ENCODE results near the gene NME1.

Gene NME1

DNA sequence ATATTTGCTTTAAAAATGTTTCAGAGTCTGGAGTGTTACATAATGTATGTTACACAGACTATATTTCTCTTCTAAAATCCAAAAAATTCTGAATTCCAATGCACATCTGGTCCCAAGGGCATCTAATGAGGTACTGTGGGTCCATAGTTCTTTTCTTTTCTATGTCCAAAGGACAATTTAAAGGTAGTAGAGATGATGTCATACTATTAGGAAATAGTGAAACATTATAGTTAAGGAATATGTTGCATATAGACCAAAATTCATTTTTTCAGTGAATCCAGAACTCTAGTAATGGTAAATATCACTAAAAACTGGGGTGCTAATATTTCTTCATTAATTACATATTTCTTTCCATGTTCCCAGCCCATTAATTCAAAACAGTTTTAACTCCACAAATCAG lies 35.8 kb downstream of the NME1 start:
- no peak for DNase-seq
- no peaks in the 10 kb centered on the region for H3K9me3 ChIP-seq (ENCODE audit: control insufficient read depth, low read length)
- peaks cover 37% of the 10 kb centered on the region for H3K36me3 ChIP-seq (ENCODE audit: control insufficient read depth, insufficient read depth, low read length)
- no peaks in the 10 kb centered on the region for H3K4me1 ChIP-seq (ENCODE audit: control insufficient read depth, insufficient read depth, low read length, poor library complexity, severe bottlenecking)
- no peak overlapping the region for H3K4me3 ChIP-seq (ENCODE audit: insufficient read depth, low read depth, low read length, poor library complexity, severe bottlenecking)
- H3K27me3 ChIP-seq (replicated peaks; ENCODE audit: control insufficient read depth, insufficient read depth, low read length, poor library complexity, severe bottlenecking) = no peaks in the 10 kb centered on the region
- no peak overlapping the region for H3K27ac ChIP-seq (ENCODE audit: insufficient read depth, low read length, poor library complexity, severe bottlenecking)

DNA sequence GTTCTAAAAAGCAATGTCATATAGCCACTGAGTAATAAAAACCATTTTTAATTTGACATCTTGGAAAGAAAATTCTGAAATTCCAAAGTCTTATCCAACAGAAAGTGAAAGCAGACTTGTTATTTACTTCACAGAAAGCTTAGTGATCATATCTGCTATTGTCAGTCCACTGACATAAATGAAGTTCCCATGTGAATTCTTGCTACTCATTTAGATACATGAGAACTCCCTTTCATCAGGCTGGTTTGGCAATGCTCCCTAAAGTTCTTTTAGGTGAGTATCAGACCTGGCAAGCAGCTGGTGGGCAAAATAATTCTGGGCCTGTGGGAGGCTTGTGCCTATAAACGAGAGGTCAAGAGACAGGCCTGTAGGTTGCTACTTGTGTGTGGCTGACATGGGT lies 36.3 kb downstream of the NME1 start:
- DNase-seq = no peak
- no peaks in the 10 kb centered on the region for H3K27me3 ChIP-seq (replicated peaks; ENCODE audit: control insufficient read depth, insufficient read depth, low read length, poor library complexity, severe bottlenecking)
- H3K27ac ChIP-seq (ENCODE audit: insufficient read depth, low read length, poor library complexity, severe bottlenecking) = no peak overlapping the region
- peaks cover 40% of the 10 kb centered on the region for H3K36me3 ChIP-seq (ENCODE audit: control insufficient read depth, insufficient read depth, low read length)
- H3K9me3 ChIP-seq (ENCODE audit: control insufficient read depth, low read length) = no peaks in the 10 kb centered on the region
- H3K4me3 ChIP-seq (ENCODE audit: insufficient read depth, low read depth, low read length, poor library complexity, severe bottlenecking) = no peak overlapping the region
- no peaks in the 10 kb centered on the region for H3K4me1 ChIP-seq (ENCODE audit: control insufficient read depth, insufficient read depth, low read length, poor library complexity, severe bottlenecking)

DNA sequence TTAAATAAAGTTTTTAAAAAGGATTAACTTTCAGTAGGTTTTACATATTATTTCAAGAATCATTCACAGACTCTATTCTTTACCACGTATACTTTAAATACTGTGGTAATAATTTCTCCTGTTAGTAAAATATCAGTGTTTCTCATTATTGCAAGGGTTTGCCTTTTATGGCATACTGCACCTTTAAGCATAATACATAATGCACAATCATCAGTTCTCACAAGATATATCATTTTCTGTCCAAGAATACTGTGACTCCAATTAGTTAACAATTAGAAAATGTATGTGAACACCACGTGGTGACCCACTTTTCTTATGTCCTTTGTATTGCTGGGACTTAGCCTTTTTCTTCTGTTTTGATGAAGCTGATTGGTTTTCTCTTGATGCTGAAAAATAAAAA lies 38.5 kb downstream of the NME1 start:
- Histone ChIP-seq H3K27me3 (replicated peaks; ENCODE audit: control insufficient read depth, insufficient read depth, low read length, poor library complexity, severe bottlenecking) (no peaks in the 10 kb centered on the region), H3K27ac (ENCODE audit: insufficient read depth, low read length, poor library complexity, severe bottlenecking) (no peak overlapping the region), H3K4me1 (ENCODE audit: control insufficient read depth, insufficient read depth, low read length, poor library complexity, severe bottlenecking) (no peaks in the 10 kb centered on the region), H3K4me3 (ENCODE audit: insufficient read depth, low read depth, low read length, poor library complexity, severe bottlenecking) (no peak overlapping the region), H3K9me3 (ENCODE audit: control insufficient read depth, low read length) (no peaks in the 10 kb centered on the region), H3K36me3 (ENCODE audit: control insufficient read depth, insufficient read depth, low read length) (peaks cover 46% of the 10 kb centered on the region)
- DNase-seq = no peak

DNA sequence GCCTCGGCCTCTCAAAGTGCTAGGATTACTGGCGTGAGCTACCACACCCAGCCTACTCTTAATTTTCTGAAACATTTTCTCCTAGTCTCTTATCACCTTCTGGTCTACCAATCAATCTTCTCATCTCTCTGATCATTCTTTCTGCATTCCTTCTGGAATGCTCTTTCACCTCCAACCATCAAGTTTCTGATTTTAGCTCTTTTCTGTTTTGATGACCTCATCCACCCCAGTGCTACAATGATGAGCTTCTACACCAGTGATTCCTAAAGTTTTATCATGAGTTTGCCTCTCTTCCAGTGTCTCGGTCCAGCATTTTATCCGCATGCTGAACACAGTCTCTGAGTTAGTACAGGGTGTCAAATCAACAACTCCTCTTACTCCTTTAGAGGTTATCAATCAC lies 44.4 kb downstream of the NME1 start:
- Histone ChIP-seq H3K27me3 (replicated peaks; ENCODE audit: control insufficient read depth, insufficient read depth, low read length, poor library complexity, severe bottlenecking) (no peaks in the 10 kb centered on the region), H3K4me1 (ENCODE audit: control insufficient read depth, insufficient read depth, low read length, poor library complexity, severe bottlenecking) (peaks cover 10% of the 10 kb centered on the region), H3K36me3 (ENCODE audit: control insufficient read depth, insufficient read depth, low read length) (peaks cover 38% of the 10 kb centered on the region), H3K27ac (ENCODE audit: insufficient read depth, low read length, poor library complexity, severe bottlenecking) (no peak overlapping the region), H3K9me3 (ENCODE audit: control insufficient read depth, low read length) (no peaks in the 10 kb centered on the region), H3K4me3 (ENCODE audit: insufficient read depth, low read depth, low read length, poor library complexity, severe bottlenecking) (no peak overlapping the region)
- no peak for DNase-seq

DNA sequence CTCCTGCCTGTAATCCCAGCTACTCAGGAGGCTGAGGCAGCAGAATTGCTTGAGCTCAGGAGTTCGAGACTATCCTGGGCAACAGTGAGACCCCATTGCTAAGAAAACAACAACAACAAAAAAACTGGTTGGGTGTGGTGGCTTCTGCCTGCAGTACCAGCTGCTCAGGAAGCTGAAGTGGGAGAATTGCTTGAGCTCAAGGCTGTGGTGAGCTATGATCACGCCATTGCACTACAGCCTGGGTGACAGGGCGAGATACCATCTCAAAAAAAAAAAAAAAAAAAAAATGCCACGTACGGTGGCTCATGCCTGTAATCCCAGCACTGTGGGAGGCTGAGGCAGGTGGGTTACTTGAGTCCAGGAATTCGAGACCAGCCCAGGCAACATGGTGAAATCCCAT lies 46.9 kb downstream of the NME1 start:
- H3K9me3 ChIP-seq (ENCODE audit: control insufficient read depth, low read length) = no peaks in the 10 kb centered on the region
- DNase-seq = peak in 2 of 3 donors; percentile 5 to 6
- no peak overlapping the region for H3K27ac ChIP-seq (ENCODE audit: insufficient read depth, low read length, poor library complexity, severe bottlenecking)
- H3K4me3 ChIP-seq (ENCODE audit: insufficient read depth, low read depth, low read length, poor library complexity, severe bottlenecking) = no peak overlapping the region
- peaks cover 10% of the 10 kb centered on the region for H3K4me1 ChIP-seq (ENCODE audit: control insufficient read depth, insufficient read depth, low read length, poor library complexity, severe bottlenecking)
- peaks cover 34% of the 10 kb centered on the region for H3K36me3 ChIP-seq (ENCODE audit: control insufficient read depth, insufficient read depth, low read length)
- no peaks in the 10 kb centered on the region for H3K27me3 ChIP-seq (replicated peaks; ENCODE audit: control insufficient read depth, insufficient read depth, low read length, poor library complexity, severe bottlenecking)

DNA sequence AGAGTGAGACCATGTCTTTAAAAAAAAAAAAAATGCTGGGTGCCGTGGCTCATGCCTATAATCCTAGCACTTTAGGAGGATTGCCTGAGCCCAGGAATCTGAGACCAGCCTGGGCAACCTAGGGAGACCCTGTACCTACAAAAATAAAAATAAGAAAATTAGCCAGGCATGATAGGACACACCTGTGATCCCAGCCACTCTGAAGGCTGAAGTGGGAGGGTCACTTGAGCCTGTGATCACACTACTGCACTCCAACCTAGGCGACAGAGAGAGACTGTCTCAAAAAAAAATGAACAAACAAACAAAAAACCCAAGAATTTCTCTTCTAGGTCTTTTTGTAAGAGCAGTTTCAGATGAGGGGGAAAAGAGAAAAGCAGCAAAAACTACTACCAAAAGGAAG lies 47.5 kb downstream of the NME1 start:
- H3K27me3 ChIP-seq (replicated peaks; ENCODE audit: control insufficient read depth, insufficient read depth, low read length, poor library complexity, severe bottlenecking) = no peaks in the 10 kb centered on the region
- peaks cover 10% of the 10 kb centered on the region for H3K4me1 ChIP-seq (ENCODE audit: control insufficient read depth, insufficient read depth, low read length, poor library complexity, severe bottlenecking)
- no peak overlapping the region for H3K4me3 ChIP-seq (ENCODE audit: insufficient read depth, low read depth, low read length, poor library complexity, severe bottlenecking)
- DNase-seq = no peak
- peaks cover 30% of the 10 kb centered on the region for H3K36me3 ChIP-seq (ENCODE audit: control insufficient read depth, insufficient read depth, low read length)
- H3K9me3 ChIP-seq (ENCODE audit: control insufficient read depth, low read length) = no peaks in the 10 kb centered on the region
- H3K27ac ChIP-seq (ENCODE audit: insufficient read depth, low read length, poor library complexity, severe bottlenecking) = no peak overlapping the region

DNA sequence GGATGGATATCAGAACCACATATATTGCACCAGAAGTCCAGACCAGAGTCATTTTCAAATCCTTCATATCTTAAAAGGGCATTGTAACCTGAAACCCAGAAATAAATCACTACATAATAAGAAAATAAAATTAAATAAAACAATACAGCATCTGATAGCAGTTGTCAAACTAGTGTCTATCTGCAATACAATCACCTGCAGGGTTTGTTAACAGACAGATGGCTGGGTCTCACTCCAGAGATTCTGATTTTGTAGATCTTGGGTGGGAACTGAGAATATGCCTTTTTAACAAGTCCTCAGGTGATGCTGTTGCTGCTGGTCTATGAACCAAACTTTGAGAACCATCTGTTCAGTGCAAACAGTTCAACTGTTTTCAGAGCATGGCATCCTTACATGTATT lies 50.5 kb downstream of the NME1 start:
- H3K27me3 ChIP-seq (replicated peaks; ENCODE audit: control insufficient read depth, insufficient read depth, low read length, poor library complexity, severe bottlenecking) = no peaks in the 10 kb centered on the region
- H3K27ac ChIP-seq (ENCODE audit: insufficient read depth, low read length, poor library complexity, severe bottlenecking) = no peak overlapping the region
- no peak for DNase-seq
- H3K36me3 ChIP-seq (ENCODE audit: control insufficient read depth, insufficient read depth, low read length) = peaks cover 43% of the 10 kb centered on the region
- no peak overlapping the region for H3K4me3 ChIP-seq (ENCODE audit: insufficient read depth, low read depth, low read length, poor library complexity, severe bottlenecking)
- H3K9me3 ChIP-seq (ENCODE audit: control insufficient read depth, low read length) = no peaks in the 10 kb centered on the region
- peaks cover 10% of the 10 kb centered on the region for H3K4me1 ChIP-seq (ENCODE audit: control insufficient read depth, insufficient read depth, low read length, poor library complexity, severe bottlenecking)
